ENCODE data around the gene PRKCE. TPM values are rescaled to one million over a fixed set of nuclear protein-coding genes. Genes with fewer than 3 reads are reported as not detected.

The PRKCE gene
- total RNA-seq, 1 donor from 2014 or later: 11.7 TPM

- Mint-ChIP-seq H3K36me3 (ENCODE audit: low read depth) (peaks cover 3% of the 10 kb centered on the region), H3K4me3 (no peak overlapping the region), H3K27me3 (ENCODE audit: insufficient read depth) (no peaks in the 10 kb centered on the region), H3K27ac (no peak overlapping the region), H3K4me1 (ENCODE audit: low read depth) (no peaks in the 10 kb centered on the region), H3K9me3 (no peaks in the 10 kb centered on the region)
- intact Hi-C loops (cut with micrococcal nuclease): no loop called here
- DNase-seq (ENCODE audit: low spot score): no peak
Measured at GRCh38 chr2:45984896-45985473, 333.5 kb downstream of the PRKCE start.

- Mint-ChIP-seq H3K4me1 (ENCODE audit: low read depth) (no peaks in the 10 kb centered on the region), H3K9me3 (no peaks in the 10 kb centered on the region), H3K4me3 (no peak overlapping the region), H3K36me3 (ENCODE audit: low read depth) (peaks cover 3% of the 10 kb centered on the region), H3K27me3 (ENCODE audit: insufficient read depth) (no peaks in the 10 kb centered on the region), H3K27ac (no peak overlapping the region)
- DNase-seq (ENCODE audit: low spot score): no peak
- intact Hi-C loops (cut with micrococcal nuclease): no loop called here
Measured at GRCh38 chr2:45986509-45986908, 335.0 kb downstream of the PRKCE start.

GRCh38 chr2:45987856-45988255, 336.4 kb downstream of the PRKCE start:
- Mint-ChIP-seq H3K9me3 (no peaks in the 10 kb centered on the region), H3K4me3 (no peak overlapping the region), H3K27me3 (ENCODE audit: insufficient read depth) (peaks cover 3% of the 10 kb centered on the region), H3K27ac (no peak overlapping the region), H3K36me3 (ENCODE audit: low read depth) (no peaks in the 10 kb centered on the region), H3K4me1 (ENCODE audit: low read depth) (no peaks in the 10 kb centered on the region)
- intact Hi-C loops (cut with micrococcal nuclease): no loop called here
- DNase-seq (ENCODE audit: low spot score): no peak

GRCh38 chr2:45988879-45989278, 337.4 kb downstream of the PRKCE start:
- Mint-ChIP-seq H3K4me3 (no peak overlapping the region), H3K9me3 (no peaks in the 10 kb centered on the region), H3K27me3 (ENCODE audit: insufficient read depth) (peaks cover 3% of the 10 kb centered on the region), H3K27ac (no peak overlapping the region), H3K36me3 (ENCODE audit: low read depth) (no peaks in the 10 kb centered on the region), H3K4me1 (ENCODE audit: low read depth) (peaks cover 5% of the 10 kb centered on the region)
- intact Hi-C loops (cut with micrococcal nuclease): no loop called here
- no peak for DNase-seq (ENCODE audit: low spot score)

- Mint-ChIP-seq H3K4me1 (ENCODE audit: low read depth) (peaks cover 5% of the 10 kb centered on the region), H3K27me3 (ENCODE audit: insufficient read depth) (peaks cover 3% of the 10 kb centered on the region), H3K27ac (no peak overlapping the region), H3K4me3 (no peak overlapping the region), H3K9me3 (no peaks in the 10 kb centered on the region), H3K36me3 (ENCODE audit: low read depth) (no peaks in the 10 kb centered on the region)
- DNase-seq (ENCODE audit: low spot score): no peak
- intact Hi-C loops (cut with micrococcal nuclease): loop anchor here (5.0 kb wide), 2 partner anchors 307 to 897 kb away; partner anchors contain the start of gene EPAS1
Measured at GRCh38 chr2:45990131-45990530, 338.7 kb downstream of the PRKCE start.

GRCh38 chr2:45992021-45992740, 340.7 kb downstream of the PRKCE start:
- peaks cover 5% of the 10 kb centered on the region for H3K4me1 Mint-ChIP-seq (ENCODE audit: low read depth)
- peaks cover 3% of the 10 kb centered on the region for H3K27me3 Mint-ChIP-seq (ENCODE audit: insufficient read depth)
- DNase-seq (ENCODE audit: low spot score): no peak
- intact Hi-C loops (cut with micrococcal nuclease): loop anchor here (5.0 kb wide), 2 partner anchors 305 to 895 kb away; partner anchors contain the start of gene EPAS1
- H3K27ac Mint-ChIP-seq: no peak overlapping the region
- H3K36me3 Mint-ChIP-seq (ENCODE audit: low read depth): no peaks in the 10 kb centered on the region
- no peaks in the 10 kb centered on the region for H3K9me3 Mint-ChIP-seq
- H3K4me3 Mint-ChIP-seq: no peak overlapping the region

- peaks cover 5% of the 10 kb centered on the region for H3K4me1 Mint-ChIP-seq (ENCODE audit: low read depth)
- H3K4me3 Mint-ChIP-seq: no peak overlapping the region
- no peak overlapping the region for H3K27ac Mint-ChIP-seq
- no peak for DNase-seq (ENCODE audit: low spot score)
- no peaks in the 10 kb centered on the region for H3K36me3 Mint-ChIP-seq (ENCODE audit: low read depth)
- H3K27me3 Mint-ChIP-seq (ENCODE audit: insufficient read depth): peaks cover 3% of the 10 kb centered on the region
- H3K9me3 Mint-ChIP-seq: no peaks in the 10 kb centered on the region
- intact Hi-C loops (cut with micrococcal nuclease): loop anchor here (1.0 to 5.0 kb wide), 5 partner anchors 304 to 894 kb away; partner anchors contain the start of gene EPAS1
Measured at GRCh38 chr2:45992741-45993475, 341.4 kb downstream of the PRKCE start.

GRCh38 chr2:45993476-45993991, 342.1 kb downstream of the PRKCE start:
- no peaks in the 10 kb centered on the region for H3K36me3 Mint-ChIP-seq (ENCODE audit: low read depth)
- intact Hi-C loops (cut with micrococcal nuclease): loop anchor here (1.0 to 5.0 kb wide), 5 partner anchors 304 to 894 kb away; partner anchors contain the start of gene EPAS1

GRCh38 chr2:45994060-45994459, 342.6 kb downstream of the PRKCE start:
- Mint-ChIP-seq H3K27me3 (ENCODE audit: insufficient read depth) (peaks cover 3% of the 10 kb centered on the region), H3K4me3 (no peak overlapping the region), H3K9me3 (no peaks in the 10 kb centered on the region), H3K4me1 (ENCODE audit: low read depth) (peaks cover 5% of the 10 kb centered on the region), H3K27ac (no peak overlapping the region), H3K36me3 (ENCODE audit: low read depth) (no peaks in the 10 kb centered on the region)
- intact Hi-C loops (cut with micrococcal nuclease): loop anchor here (5.0 kb wide), 2 partner anchors 303 to 893 kb away; partner anchors contain the start of gene EPAS1
- no peak for DNase-seq (ENCODE audit: low spot score)

More at GRCh38 chr2:45993476-45993991, 342.1 kb downstream of the PRKCE start:
- Mint-ChIP-seq H3K27me3 (ENCODE audit: insufficient read depth) (peaks cover 3% of the 10 kb centered on the region), H3K4me1 (ENCODE audit: low read depth) (peaks cover 5% of the 10 kb centered on the region), H3K9me3 (no peaks in the 10 kb centered on the region), H3K4me3 (no peak overlapping the region), H3K27ac (no peak overlapping the region)
- DNase-seq (ENCODE audit: low spot score): peak; percentile 44

- Mint-ChIP-seq H3K9me3 (no peaks in the 10 kb centered on the region), H3K4me1 (ENCODE audit: low read depth) (no peaks in the 10 kb centered on the region), H3K27ac (no peak overlapping the region), H3K27me3 (ENCODE audit: insufficient read depth) (peaks cover 3% of the 10 kb centered on the region), H3K4me3 (no peak overlapping the region), H3K36me3 (ENCODE audit: low read depth) (peaks cover 2% of the 10 kb centered on the region)
- DNase-seq (ENCODE audit: low spot score): no peak
- intact Hi-C loops (cut with micrococcal nuclease): no loop called here
Measured at GRCh38 chr2:46000660-46001059, 349.2 kb downstream of the PRKCE start.

GRCh38 chr2:46001290-46001689, 349.8 kb downstream of the PRKCE start:
- no peak for DNase-seq (ENCODE audit: low spot score)
- no peaks in the 10 kb centered on the region for H3K4me1 Mint-ChIP-seq (ENCODE audit: low read depth)
- no peaks in the 10 kb centered on the region for H3K9me3 Mint-ChIP-seq
- peaks cover 2% of the 10 kb centered on the region for H3K36me3 Mint-ChIP-seq (ENCODE audit: low read depth)
- H3K27ac Mint-ChIP-seq: no peak overlapping the region
- peaks cover 3% of the 10 kb centered on the region for H3K27me3 Mint-ChIP-seq (ENCODE audit: insufficient read depth)
- intact Hi-C loops (cut with micrococcal nuclease): no loop called here
- H3K4me3 Mint-ChIP-seq: no peak overlapping the region

GRCh38 chr2:46001741-46002506, 350.4 kb downstream of the PRKCE start:
- Mint-ChIP-seq H3K9me3 (no peaks in the 10 kb centered on the region), H3K4me3 (no peak overlapping the region), H3K27me3 (ENCODE audit: insufficient read depth) (peaks cover 3% of the 10 kb centered on the region), H3K4me1 (ENCODE audit: low read depth) (no peaks in the 10 kb centered on the region), H3K27ac (no peak overlapping the region), H3K36me3 (ENCODE audit: low read depth) (peaks cover 2% of the 10 kb centered on the region)
- no peak for DNase-seq (ENCODE audit: low spot score)
- intact Hi-C loops (cut with micrococcal nuclease): no loop called here

Measured in activated T-helper 1 cell treated with anti-CD3 and anti-CD28 coated beads, Interleukin-12 subunit alpha, Interleukin-12 subunit beta, Interleukin-2, Interleukin-4 antibody, amounts not matched to agents 30 ng/mL and 10 ng/mL and 1 ng/mL, durations not matched to agents 14 hours and 24 hours and 36 hours (primary cell).